ENCODE measurements around the gene TEDC1.

GRCh38 chr14:105447651-105448640, 43.1 kb upstream of the TEDC1 start:
- TF ChIP-seq POLR2A (IDR thresholded peaks at IDR 0.05), result no peak
- TF ChIP-seq CTCF (IDR thresholded peaks at IDR 0.05), result no peak
